HG03175 (cell line): ENCODE data around the gene DDB1.
A peak's percentile ranks its signal among the peaks of the same experiment; 100 is the strongest.
"Not testable (repeated sequence)": the region's sequence is repeated elsewhere in the genome, so short reads cannot be mapped to it uniquely, and the experiment has no call there.

Source experiments
- ATAC-seq: cut with Tn5 transposase; IDR thresholded peaks from one replicate; pipeline ENCODE4 v1.9.1; 2021; ENCODE audit warnings: mild to moderate bottlenecking, moderate library complexity; ENCODE audit not compliant: unreplicated experiment

DDB1 gene

DNA sequence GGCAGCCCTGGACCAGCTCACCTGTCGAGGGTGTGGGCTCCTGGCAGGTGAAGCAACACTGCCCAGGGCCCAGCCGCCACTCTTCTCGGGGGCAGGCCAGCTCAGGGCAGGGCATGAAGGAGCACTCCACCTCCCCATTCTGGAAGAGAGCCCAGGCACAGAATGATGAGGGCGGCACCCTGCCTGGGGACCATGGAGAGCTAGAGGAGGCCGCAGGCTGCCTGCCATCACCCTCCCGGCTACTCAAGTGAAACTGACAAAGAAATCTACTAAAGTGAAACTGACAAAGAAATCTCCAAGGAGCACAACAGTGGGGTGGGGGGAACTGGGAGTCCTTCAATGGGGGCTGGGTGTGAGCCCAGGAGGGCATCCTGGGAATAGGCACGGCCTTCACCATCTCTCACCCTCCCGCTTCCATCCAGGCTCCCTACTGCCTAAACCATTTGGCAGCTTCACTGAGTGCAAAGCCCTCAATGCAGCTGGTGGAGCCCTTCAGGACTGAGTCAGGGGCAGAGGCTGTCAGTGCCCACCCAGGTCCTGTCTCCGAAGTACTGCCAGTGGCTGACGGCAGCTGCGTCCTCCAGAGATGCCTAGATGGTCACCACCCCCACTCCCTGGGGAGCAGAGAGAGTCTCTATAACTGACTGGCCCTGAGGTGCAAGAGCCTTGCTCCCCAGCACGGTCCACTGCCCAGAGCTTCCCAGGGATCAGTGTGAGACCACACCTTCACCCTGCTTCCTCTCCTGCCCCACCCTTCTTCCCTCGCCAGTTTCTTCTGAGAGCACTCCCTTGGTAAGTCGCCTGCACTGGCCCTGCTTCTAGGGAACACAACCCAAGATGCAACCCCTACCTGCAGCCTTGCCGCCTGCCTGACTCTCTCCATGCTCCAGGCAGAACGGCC is 59.5 kb downstream of the DDB1 start:
- ATAC-seq = no peak

GRCh38 chr11:61272731-61273130 is 60.2 kb downstream of the DDB1 start:
- no peak for ATAC-seq

GRCh38 chr11:61270354-61271076 is 62.4 kb downstream of the DDB1 start:
- no peak for ATAC-seq

GRCh38 chr11:61268588-61269250 is 64.2 kb downstream of the DDB1 start:
- no peak for ATAC-seq

DNA sequence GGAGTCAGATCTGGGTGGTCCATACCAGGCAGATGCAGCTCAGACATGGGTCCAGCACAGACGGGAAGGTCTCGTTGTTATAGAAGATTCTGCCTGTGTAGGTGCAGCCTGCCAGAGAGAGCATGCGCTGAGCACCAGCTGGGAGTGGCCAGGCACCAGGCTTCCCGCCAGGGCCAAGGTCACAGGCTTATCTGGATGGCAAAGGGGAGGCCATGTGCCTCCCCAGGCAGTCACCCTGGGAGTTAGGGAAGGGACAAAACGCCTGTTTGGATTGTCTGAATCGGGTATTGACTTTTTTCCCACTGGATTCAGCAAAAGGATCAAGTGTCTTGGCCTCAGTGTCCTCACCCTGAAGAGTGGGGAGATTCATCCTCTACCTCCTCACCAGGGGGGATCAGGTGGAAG is 65.5 kb downstream of the DDB1 start:
- ATAC-seq = no peak

- ATAC-seq = no peak
These were observed 66.3 kb downstream of the DDB1 start for GRCh38 chr11:61266602-61267001.

- no peak for ATAC-seq
These were observed 67.5 kb downstream of the DDB1 start for GRCh38 chr11:61265357-61265756.

- ATAC-seq = no peak
These were observed 68.1 kb downstream of the DDB1 start for GRCh38 chr11:61264795-61265194.

DNA sequence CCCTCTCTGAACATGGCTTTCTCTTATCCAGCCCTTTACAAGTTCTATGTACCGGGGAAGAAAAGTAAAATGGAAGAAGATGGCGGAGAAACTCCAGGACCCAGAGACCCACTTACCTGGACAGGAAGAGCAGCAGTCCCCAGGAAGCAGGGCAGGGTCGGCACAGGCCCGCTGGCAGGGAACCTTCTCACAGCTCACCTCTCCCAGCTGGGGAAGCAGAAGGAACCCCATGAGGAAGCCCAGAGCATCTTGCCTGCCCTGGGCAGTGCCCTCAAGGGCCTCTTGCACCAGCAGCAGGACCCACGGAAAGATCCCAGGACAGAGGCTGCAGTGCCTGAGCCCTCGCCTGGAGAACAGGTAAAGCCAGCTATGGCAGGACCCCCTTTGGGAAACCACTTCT is 68.5 kb downstream of the DDB1 start:
- ATAC-seq = no peak

- ATAC-seq = no peak
These were observed 73.5 kb downstream of the DDB1 start for GRCh38 chr11:61259363-61259762.

DNA sequence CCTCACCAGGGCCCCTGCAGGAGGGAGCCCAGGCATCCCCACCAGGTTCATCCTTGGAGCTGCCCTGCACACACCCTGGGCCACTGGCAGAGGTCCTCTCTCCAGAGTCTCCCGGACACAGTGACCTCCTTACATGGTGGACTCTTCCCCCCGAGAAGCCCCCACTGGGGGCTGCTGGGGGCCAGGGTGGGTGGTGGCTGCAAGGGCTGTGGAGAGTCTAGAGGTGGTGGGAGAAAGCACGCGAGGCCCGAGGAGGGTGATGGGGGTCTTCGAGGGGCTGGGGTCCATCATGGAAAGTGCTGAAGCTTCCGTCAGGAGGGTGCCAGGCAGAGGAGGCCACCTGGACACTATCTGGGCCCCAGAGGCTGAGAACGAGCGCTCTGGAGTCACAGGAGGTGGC is 74.4 kb downstream of the DDB1 start:
- ATAC-seq = no peak

- ATAC-seq = no peak
These were observed 76.0 kb downstream of the DDB1 start for GRCh38 chr11:61256710-61257482.

- peak; percentile 77 for ATAC-seq
These were observed 78.4 kb downstream of the DDB1 start for GRCh38 chr11:61254403-61255025.

GRCh38 chr11:61252332-61252731 is 80.6 kb downstream of the DDB1 start:
- ATAC-seq = not testable (repeated sequence)

DNA sequence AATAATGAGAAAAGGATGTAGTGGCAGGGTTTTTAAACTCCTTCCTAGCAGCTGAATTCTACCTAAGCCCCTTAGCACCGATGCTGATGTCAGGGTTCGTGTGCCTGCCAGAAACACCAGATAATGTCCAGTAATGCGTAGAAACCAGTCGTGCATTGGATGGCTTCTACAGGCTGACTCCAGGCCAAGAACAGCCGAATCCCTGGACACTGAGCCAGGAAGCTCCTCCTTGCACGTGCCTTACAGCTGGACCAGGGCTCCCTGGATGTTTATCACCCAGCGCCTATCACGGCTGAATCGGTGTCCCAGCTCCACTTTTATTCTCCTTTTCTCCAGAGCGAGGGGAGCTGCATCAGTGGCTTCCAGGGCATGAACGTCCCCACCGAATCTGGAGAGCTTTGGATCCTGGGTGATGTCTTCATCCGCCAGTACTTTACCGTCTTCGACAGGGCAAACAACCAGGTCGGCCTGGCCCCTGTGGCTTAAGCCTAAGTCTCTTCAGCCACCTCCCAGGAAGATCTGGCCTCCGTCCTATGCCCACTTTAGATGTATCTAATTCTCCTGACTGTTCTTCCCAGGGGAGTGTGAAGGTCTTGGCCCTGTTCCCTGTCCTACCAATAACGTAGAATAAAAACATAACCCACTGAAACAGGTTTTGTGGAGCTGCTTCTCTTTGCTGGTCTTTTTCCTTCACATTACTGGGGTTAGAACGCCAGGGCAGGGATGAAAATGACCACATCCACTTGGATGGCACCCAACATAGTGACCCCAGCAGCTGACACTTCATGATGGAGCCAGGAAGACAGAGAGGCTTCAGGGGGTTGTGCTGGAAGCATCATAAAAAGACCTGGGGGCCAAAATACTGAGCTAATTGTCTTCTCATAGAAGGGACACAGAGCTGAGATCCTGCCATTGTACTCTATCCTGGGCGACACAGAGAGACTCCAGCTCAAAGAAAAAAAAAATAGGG is 81.8 kb downstream of the DDB1 start:
- ATAC-seq = not testable (repeated sequence)
